Fibroblast of skin of scalp (primary cell): ENCODE results near the gene ETV3L.
"Not testable (repeated sequence)": the region's sequence is repeated elsewhere in the genome, so short reads cannot be mapped to it uniquely, and the experiment has no call there.

ENCODE experiments used
- DNase-seq: peaks from one replicate; pipeline ENCODE4 v3.0.0-alpha.2; 2013

Gene ETV3L

GRCh38 chr1:157073944-157074685, 25.5 kb downstream of the ETV3L start:
- peak; percentile 58 for DNase-seq

DNA sequence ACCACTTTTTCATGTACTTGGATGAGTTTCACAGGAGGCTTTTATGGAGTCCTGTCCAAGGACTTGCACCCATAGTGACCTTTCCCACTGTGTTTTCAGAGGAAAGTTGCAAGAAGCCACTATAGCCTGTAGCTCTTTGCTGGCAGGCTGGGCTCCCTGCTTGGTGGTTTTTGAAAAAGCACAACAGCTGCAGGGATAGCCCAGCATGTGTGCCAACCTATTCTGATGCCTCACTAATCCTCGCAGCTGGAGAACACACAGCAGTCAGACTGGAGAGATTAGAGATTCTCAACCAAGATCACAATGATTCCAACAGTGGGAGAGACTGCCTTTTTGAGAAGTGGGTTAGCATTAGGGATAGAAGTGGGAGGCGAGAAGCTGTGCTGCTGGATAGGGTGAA, 30.0 kb downstream of the ETV3L start:
- no peak for DNase-seq

DNA sequence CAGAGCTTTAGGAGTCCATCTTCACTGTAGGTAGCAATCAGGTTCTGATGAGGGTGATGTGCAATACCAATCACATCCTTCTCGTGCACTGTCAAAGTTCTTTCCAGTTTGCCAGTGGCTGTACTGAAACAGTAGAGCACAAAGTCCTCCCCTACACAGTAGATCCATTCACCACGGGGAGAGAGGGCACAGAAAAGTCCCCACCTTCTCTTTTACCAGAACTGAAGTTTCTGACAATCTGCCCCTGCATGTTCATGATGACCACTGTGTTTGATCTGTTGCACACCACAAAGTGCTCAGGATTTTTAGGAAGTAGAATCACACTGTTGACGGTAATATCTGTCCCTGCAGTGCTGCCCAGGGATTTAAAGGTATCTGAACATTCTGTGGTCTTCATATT, 40.4 kb downstream of the ETV3L start:
- DNase-seq, result not testable (repeated sequence)

DNA sequence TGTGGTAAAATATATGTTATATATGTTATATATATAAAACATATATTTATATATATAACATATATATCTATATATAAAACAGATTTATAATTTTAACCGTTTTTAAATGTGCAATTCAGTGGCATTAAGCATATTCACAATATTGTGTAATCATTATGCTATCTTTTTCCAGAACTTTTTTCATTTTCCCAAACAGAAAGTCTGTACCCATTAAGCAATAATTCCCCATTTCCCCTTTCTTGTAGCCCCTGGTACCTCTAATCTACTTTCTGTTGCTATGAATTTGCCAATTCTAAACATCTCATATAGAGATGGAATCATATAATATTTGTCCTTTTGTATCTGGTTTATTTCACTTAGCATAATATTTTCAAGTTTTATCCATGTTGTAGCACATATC, 43.3 kb downstream of the ETV3L start:
- DNase-seq, result no peak

- not testable (repeated sequence) for DNase-seq
Observed at GRCh38 chr1:157055729-157056128, 43.9 kb downstream of the ETV3L start.

DNA sequence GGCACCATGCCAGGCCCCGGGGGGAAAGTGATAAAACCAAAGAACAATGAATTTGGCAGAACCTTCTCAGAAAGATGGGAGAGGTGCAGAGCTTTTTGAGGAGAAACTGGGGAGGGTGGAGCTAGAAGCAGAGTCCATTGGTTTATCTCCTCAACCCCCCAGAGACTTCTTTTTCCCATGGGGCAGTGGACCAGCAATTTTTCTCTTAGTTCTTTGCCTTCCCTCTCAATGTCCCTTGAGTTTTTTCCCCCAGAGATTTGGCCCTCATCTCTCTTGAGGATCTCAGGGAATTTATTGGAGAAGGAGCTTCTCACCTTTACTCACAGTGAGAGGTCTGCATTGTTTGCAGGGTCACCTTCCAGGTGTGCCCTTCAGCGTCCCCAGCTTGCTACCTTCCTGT, 48.8 kb downstream of the ETV3L start:
- no peak for DNase-seq

DNA sequence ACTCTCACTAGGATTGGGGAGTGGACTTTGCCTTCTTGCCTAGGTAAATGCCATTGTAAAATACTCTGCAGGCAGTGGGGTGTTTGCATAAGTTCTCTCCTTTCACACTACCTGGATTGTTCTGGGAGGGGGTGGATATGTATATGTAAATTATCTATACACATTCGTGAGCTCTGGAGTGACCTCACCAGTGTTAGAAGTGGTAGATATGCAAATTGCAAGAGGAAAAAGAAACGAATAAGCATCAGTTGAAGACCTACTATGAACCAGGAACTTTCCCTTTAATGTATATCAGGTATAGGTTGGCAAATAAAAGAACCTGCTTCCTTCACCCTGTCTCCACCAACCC, 52.6 kb downstream of the ETV3L start:
- DNase-seq, result no peak

GRCh38 chr1:157045250-157046218, 54.1 kb downstream of the ETV3L start, which contains the start of gene ARHGEF11:
Gene ARHGEF11, minus strand, starts transcription at chr1:157045742. Its CDS starts 1,412 bp downstream, at chr1:157044330.
- DNase-seq, result peak; percentile 94

GRCh38 chr1:157044326-157044725, 55.3 kb downstream of the ETV3L start:
- no peak for DNase-seq

- DNase-seq, result no peak
Observed at GRCh38 chr1:157043685-157044084, 55.9 kb downstream of the ETV3L start.

- no peak for DNase-seq
Observed at GRCh38 chr1:157042846-157043245, 56.8 kb downstream of the ETV3L start.
